ENCODE measurements around the gene ZNF621. TPM values are rescaled to one million over a fixed set of nuclear protein-coding genes. Genes with fewer than 3 reads are reported as not detected.
A peak's percentile ranks its signal among the peaks of the same experiment; 100 is the strongest.

The ZNF621 gene
- total and polyA plus RNA-seq, 2 donors (not counting 1 experiment from before 2014, with no cell fraction given): 23.1 to 23.3 TPM

DNA sequence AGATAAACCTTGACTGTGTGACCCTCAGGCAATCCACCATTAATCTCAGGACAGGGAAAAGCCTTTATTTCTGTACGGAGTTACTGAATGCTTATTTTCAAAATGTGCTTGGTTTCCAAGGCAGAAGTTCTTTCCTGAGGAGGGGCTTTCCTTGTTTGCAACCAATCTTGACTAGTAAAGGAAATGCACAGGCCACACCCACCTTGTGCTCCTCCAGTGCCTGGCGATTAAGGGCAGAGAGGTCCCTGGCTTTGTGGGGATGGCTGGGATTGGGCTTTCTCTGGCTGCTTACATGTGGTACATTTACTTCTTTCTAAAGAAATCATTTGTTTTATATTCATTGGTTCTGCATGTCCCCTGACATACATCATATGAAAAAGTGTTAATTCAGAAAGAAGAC lies 47.8 kb downstream of the ZNF621 start:
- Histone ChIP-seq H3K9me3 (ENCODE audit: control insufficient read depth, insufficient read depth, low read depth, low read length) (no peaks in the 10 kb centered on the region), H3K4me2 (ENCODE audit: extremely low read depth, insufficient read depth, low read length) (no peak overlapping the region), H3K9ac (ENCODE audit: insufficient read depth, low read length) (no peak overlapping the region), H3K27me3 (ENCODE audit: control insufficient read depth, insufficient read depth, low read length) (no peaks in the 10 kb centered on the region), H2AFZ (ENCODE audit: low read length) (no peak overlapping the region), H3K27ac (ENCODE audit: insufficient read depth, low read length) (no peak overlapping the region), H3K79me2 (ENCODE audit: control insufficient read depth, insufficient read depth, low read length) (no peaks in the 10 kb centered on the region), H3K36me3 (ENCODE audit: control insufficient read depth, insufficient read depth, low read length) (no peaks in the 10 kb centered on the region), H3K4me3 (replicated peaks in 1 of 4; ENCODE audit: control extremely low read depth in 1 of 4, insufficient read depth in 1 of 4, low read depth in 3 of 4, low read length in 4 of 4) (no peak overlapping the region), H4K20me1 (ENCODE audit: control insufficient read depth, extremely low read depth, insufficient read depth, low read length) (no peaks in the 10 kb centered on the region), H3K4me1 (ENCODE audit: control insufficient read depth, extremely low read depth, insufficient read depth, low read length) (no peaks in the 10 kb centered on the region)
- TF ChIP-seq EZH2 (IDR thresholded peaks at IDR 0.05; ENCODE audit: low read length, missing control alignments): no peak
- DNase-seq (ENCODE audit: low read depth in 2 of 2): no peak

DNA sequence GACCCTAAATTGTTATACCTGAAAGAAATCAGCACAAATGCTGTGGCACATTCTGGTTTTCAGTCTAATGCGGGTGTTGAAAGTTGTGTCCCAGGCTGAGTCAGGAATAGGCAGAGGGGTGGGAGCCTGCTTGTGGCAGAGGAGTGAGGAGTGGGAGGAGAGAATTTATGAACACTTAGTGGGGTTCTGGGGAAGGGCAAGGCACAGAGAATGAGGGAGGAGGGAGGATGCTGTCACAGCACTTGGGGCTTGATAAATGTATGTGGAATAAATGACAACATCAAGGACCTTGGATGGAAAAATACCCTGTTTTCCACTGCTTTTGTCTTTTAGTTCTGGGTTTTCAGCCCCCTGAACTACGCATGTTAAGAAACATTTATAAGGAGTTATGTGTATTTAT lies 49.3 kb downstream of the ZNF621 start:
- H3K27me3 ChIP-seq (ENCODE audit: control insufficient read depth, insufficient read depth, low read length): no peaks in the 10 kb centered on the region

DNA sequence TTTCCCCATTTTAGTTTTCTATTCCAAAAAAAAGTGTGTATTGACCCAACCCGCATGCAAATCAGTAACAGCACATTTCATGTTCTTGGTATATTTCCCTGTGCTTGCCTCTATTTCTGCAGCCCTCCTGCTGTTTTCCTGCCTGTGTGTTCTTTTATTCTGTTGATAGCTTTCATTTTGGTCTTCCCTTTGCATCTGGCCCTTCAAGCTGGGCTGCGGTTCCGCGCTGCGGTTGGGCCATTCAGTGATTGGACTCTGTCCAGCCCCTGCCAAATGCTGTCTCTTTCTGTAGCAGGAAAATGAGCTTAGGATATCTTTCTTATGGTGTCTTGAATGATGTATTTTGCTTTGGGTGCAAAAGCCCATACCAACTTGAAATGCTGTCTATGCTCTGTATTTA lies 49.9 kb downstream of the ZNF621 start:
- peak; percentile 22 to 68 for DNase-seq (ENCODE audit: low read depth in 2 of 2)
- H3K4me2 ChIP-seq (ENCODE audit: extremely low read depth, insufficient read depth, low read length): no peak overlapping the region

More for the DNA sequence above, 49.3 kb downstream of the ZNF621 start:
- DNase-seq (ENCODE audit: low read depth in 2 of 2): no peak
- Histone ChIP-seq H3K79me2 (ENCODE audit: control insufficient read depth, insufficient read depth, low read length) (no peaks in the 10 kb centered on the region), H4K20me1 (ENCODE audit: control insufficient read depth, extremely low read depth, insufficient read depth, low read length) (no peaks in the 10 kb centered on the region), H3K9ac (ENCODE audit: insufficient read depth, low read length) (no peak overlapping the region), H2AFZ (ENCODE audit: low read length) (no peak overlapping the region), H3K4me2 (ENCODE audit: extremely low read depth, insufficient read depth, low read length) (no peak overlapping the region), H3K36me3 (ENCODE audit: control insufficient read depth, insufficient read depth, low read length) (no peaks in the 10 kb centered on the region), H3K9me3 (ENCODE audit: control insufficient read depth, insufficient read depth, low read depth, low read length) (no peaks in the 10 kb centered on the region), H3K27ac (ENCODE audit: insufficient read depth, low read length) (no peak overlapping the region), H3K4me3 (replicated peaks in 1 of 4; ENCODE audit: control extremely low read depth in 1 of 4, insufficient read depth in 1 of 4, low read depth in 3 of 4, low read length in 4 of 4) (no peak overlapping the region), H3K4me1 (ENCODE audit: control insufficient read depth, extremely low read depth, insufficient read depth, low read length) (no peaks in the 10 kb centered on the region)
- TF ChIP-seq EZH2 (IDR thresholded peaks at IDR 0.05; ENCODE audit: low read length, missing control alignments): no peak
- TF ChIP-seq, protein P1, sequence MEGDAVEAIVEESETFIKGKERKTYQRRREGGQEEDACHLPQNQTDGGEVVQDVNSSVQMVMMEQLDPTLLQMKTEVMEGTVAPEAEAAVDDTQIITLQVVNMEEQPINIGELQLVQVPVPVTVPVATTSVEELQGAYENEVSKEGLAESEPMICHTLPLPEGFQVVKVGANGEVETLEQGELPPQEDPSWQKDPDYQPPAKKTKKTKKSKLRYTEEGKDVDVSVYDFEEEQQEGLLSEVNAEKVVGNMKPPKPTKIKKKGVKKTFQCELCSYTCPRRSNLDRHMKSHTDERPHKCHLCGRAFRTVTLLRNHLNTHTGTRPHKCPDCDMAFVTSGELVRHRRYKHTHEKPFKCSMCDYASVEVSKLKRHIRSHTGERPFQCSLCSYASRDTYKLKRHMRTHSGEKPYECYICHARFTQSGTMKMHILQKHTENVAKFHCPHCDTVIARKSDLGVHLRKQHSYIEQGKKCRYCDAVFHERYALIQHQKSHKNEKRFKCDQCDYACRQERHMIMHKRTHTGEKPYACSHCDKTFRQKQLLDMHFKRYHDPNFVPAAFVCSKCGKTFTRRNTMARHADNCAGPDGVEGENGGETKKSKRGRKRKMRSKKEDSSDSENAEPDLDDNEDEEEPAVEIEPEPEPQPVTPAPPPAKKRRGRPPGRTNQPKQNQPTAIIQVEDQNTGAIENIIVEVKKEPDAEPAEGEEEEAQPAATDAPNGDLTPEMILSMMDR (conservative IDR thresholded peaks at IDR 0.05 in 1 of 2, IDR thresholded peaks at IDR 0.05 in 1 of 2; ENCODE audit: low read depth in 1 of 2, low read length in 2 of 2): no peak

More for the DNA sequence above, 49.9 kb downstream of the ZNF621 start:
- no peak for TF ChIP-seq EZH2 (IDR thresholded peaks at IDR 0.05; ENCODE audit: low read length, missing control alignments)
- TF ChIP-seq, protein P1 (conservative IDR thresholded peaks at IDR 0.05 in 1 of 2, IDR thresholded peaks at IDR 0.05 in 1 of 2; ENCODE audit: low read depth in 1 of 2, low read length in 2 of 2): no peak
- Histone ChIP-seq H3K9ac (ENCODE audit: insufficient read depth, low read length) (no peak overlapping the region), H3K4me3 (replicated peaks in 1 of 4; ENCODE audit: control extremely low read depth in 1 of 4, insufficient read depth in 1 of 4, low read depth in 3 of 4, low read length in 4 of 4) (no peak overlapping the region), H4K20me1 (ENCODE audit: control insufficient read depth, extremely low read depth, insufficient read depth, low read length) (no peaks in the 10 kb centered on the region), H3K9me3 (ENCODE audit: control insufficient read depth, insufficient read depth, low read depth, low read length) (no peaks in the 10 kb centered on the region), H3K4me1 (ENCODE audit: control insufficient read depth, extremely low read depth, insufficient read depth, low read length) (no peaks in the 10 kb centered on the region), H3K79me2 (ENCODE audit: control insufficient read depth, insufficient read depth, low read length) (no peaks in the 10 kb centered on the region), H3K27ac (ENCODE audit: insufficient read depth, low read length) (no peak overlapping the region), H3K36me3 (ENCODE audit: control insufficient read depth, insufficient read depth, low read length) (no peaks in the 10 kb centered on the region), H3K27me3 (ENCODE audit: control insufficient read depth, insufficient read depth, low read length) (no peaks in the 10 kb centered on the region), H2AFZ (ENCODE audit: low read length) (no peak overlapping the region)
